Measurements from ENCODE around the gene DGUOK.

DNA sequence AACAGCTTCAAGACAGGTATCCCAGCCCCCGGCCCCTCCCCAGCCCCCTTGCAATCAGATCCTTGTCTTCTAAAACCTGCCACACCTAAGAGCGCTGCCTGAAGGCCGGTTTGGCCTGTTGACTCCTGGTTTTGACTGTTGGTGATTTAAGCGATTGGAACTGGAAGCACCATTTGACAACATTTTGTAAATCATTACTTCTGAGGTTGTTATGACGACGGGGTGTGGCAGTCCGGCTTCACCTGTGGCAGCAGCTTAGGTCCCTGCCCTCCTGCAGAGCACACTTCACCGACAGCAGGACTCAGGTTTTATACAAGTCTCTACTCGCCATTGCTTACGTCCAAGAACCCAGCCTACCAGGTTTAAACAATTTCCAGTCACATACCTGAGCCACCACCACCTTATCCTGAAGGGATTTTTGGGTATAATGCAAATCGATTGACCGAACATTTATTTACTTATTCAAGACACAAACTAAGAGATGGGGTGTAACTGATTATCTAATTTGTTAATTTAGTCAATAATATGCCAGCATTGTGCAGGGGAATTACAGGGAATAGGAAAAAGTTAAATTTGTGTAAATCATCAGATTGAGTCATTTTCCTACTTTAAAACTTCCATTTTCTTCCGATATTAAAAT lies 707 bp upstream of the DGUOK start:
- TF ChIP-seq CTCF (conservative IDR thresholded peaks at IDR 0.05 in 1 of 2, IDR thresholded peaks at IDR 0.05 in 1 of 2; ENCODE audit: low read depth in 1 of 2, low read length in 2 of 2) (no peak), EZH2 (IDR thresholded peaks at IDR 0.05; ENCODE audit: low read length, missing control alignments) (no peak)

Data from fibroblast of lung (primary cell).